HEK293 (cell line): Measurements from ENCODE around the gene CDH3.

Source experiments
- CTCF ChIP-seq: fragments of 450-650 bp; formaldehyde crosslinking; IDR thresholded peaks from 2 replicates; pipeline ENCODE4 v1.5.1; 2016; ENCODE audit warnings: missing biosample characterization, missing genetic modification characterization
- KLF7 ChIP-seq: fragments of 450-650 bp; formaldehyde crosslinking; IDR thresholded peaks from 2 replicates; pipeline ENCODE4 v1.5.1; 2016; ENCODE audit warnings: missing biosample characterization, missing genetic modification characterization, borderline replicate concordance
- PATZ1 ChIP-seq: fragments of 450-650 bp; formaldehyde crosslinking; IDR thresholded peaks from 2 replicates; pipeline ENCODE4 v1.5.1; 2016; ENCODE audit warnings: missing biosample characterization, missing genetic modification characterization
- PRDM4 ChIP-seq: fragments of 450-650 bp; formaldehyde crosslinking; IDR thresholded peaks from 2 replicates; pipeline ENCODE4 v1.5.1; 2017; ENCODE audit warnings: missing biosample characterization, missing genetic modification characterization
- YY1 ChIP-seq: fragments of 450-650 bp; formaldehyde crosslinking; IDR thresholded peaks from 2 replicates; pipeline ENCODE4 v1.5.1; 2018; ENCODE audit warnings: missing biosample characterization, missing genetic modification characterization
- ZBTB44 ChIP-seq: fragments of 450-650 bp; IDR thresholded peaks from 2 replicates; pipeline ENCODE4 v1.5.1; 2018; ENCODE audit warnings: missing biosample characterization, mild to moderate bottlenecking, missing genetic modification characterization
- ZNF112 ChIP-seq: fragments of 450-650 bp; formaldehyde crosslinking; IDR thresholded peaks from 2 replicates; pipeline ENCODE4 v1.5.0; 2017; ENCODE audit warnings: missing biosample characterization, missing genetic modification characterization
- ZNF292 ChIP-seq: fragments of 450-650 bp; formaldehyde crosslinking; IDR thresholded peaks from 2 replicates; pipeline ENCODE4 v1.5.1; 2016; ENCODE audit warnings: low read depth, missing biosample characterization, missing genetic modification characterization, borderline replicate concordance
- ZNF398 ChIP-seq: fragments of 450-650 bp; formaldehyde crosslinking; IDR thresholded peaks from 2 replicates; pipeline ENCODE4 v1.5.1; 2017; ENCODE audit warnings: missing biosample characterization, missing genetic modification characterization
- ZNF416 ChIP-seq: fragments of 450-650 bp; formaldehyde crosslinking; IDR thresholded peaks from 2 replicates; pipeline ENCODE4 v1.5.1; 2016; ENCODE audit warnings: missing biosample characterization, missing genetic modification characterization
- ZNF501 ChIP-seq: fragments of 450-650 bp; formaldehyde crosslinking; IDR thresholded peaks from 2 replicates; pipeline ENCODE4 v1.5.1; 2016; ENCODE audit warnings: missing biosample characterization, missing genetic modification characterization
- ZNF664 ChIP-seq: fragments of 450-650 bp; formaldehyde crosslinking; IDR thresholded peaks from 2 replicates; pipeline ENCODE4 v1.5.1; 2016; ENCODE audit warnings: missing biosample characterization, missing genetic modification characterization
- ZNF830 ChIP-seq: fragments of 450-650 bp; IDR thresholded peaks from 2 replicates; pipeline ENCODE4 v1.5.0; 2018; ENCODE audit warnings: missing biosample characterization, missing genetic modification characterization, low read depth, mild to moderate bottlenecking, moderate library complexity

GRCh38 chr16:68732042-68732680 is 87.1 kb downstream of the CDH3 start:
- TF ChIP-seq KLF7 (tag by site-specific recombination): no peak
- no peak for TF ChIP-seq ZNF416
- TF ChIP-seq ZBTB44 (tag by site-specific recombination): no peak
- no peak for TF ChIP-seq ZNF830 (tag by site-specific recombination)
- TF ChIP-seq ZNF112 (tag by site-specific recombination): no peak
- TF ChIP-seq ZNF501 (tag by site-specific recombination): no peak
- no peak for TF ChIP-seq ZNF292 (tag by site-specific recombination)
- no peak for TF ChIP-seq CTCF
- TF ChIP-seq ZNF398 (tag by site-specific recombination): 0 out of 2 replicates have a peak, but pooled peaks have one; percentile 11
- TF ChIP-seq ZNF664 (tag by site-specific recombination): no peak
- no peak for TF ChIP-seq YY1 (tag by site-specific recombination)
- TF ChIP-seq PRDM4 (tag by site-specific recombination): peak; percentile 62; the same call in 1 of the 2 replicates
- no peak for TF ChIP-seq PATZ1 (tag by site-specific recombination)
